ENCODE data around the gene TBC1D1. TPM values are rescaled to one million over a fixed set of nuclear protein-coding genes. Genes with fewer than 3 reads are reported as not detected.
A peak's percentile ranks its signal among the peaks of the same experiment; 100 is the strongest.

Gene TBC1D1
- total RNA-seq, 4 donors from 2014 or later, result 66.2 to 120 (median 87.9) TPM

- no peaks in the 10 kb centered on the region for H3K27me3 ChIP-seq
- no peak overlapping the region for H3K4me3 ChIP-seq
- H3K36me3 ChIP-seq, result no peaks in the 10 kb centered on the region
- TF ChIP-seq POLR2A (IDR thresholded peaks at IDR 0.05) (no peak), CTCF (IDR thresholded peaks at IDR 0.05) (no peak)
- peaks cover 0 to 44% (median 0%) of the 10 kb centered on the region in 4 donors for H3K4me1 ChIP-seq
- H3K9me3 ChIP-seq, result no peaks in the 10 kb centered on the region
- DNase-seq, result no peak
- H3K27ac ChIP-seq, result no peak overlapping the region
Measured at GRCh38 chr4:38007645-38008044, 116.8 kb downstream of the TBC1D1 start.

- TF ChIP-seq CTCF (IDR thresholded peaks at IDR 0.05), result no peak
- no peak for TF ChIP-seq POLR2A (IDR thresholded peaks at IDR 0.05)
- DNase-seq, result no peak
- Histone ChIP-seq H3K4me1 (peaks cover 0 to 44% (median 0%) of the 10 kb centered on the region in 4 donors), H3K27ac (no peak overlapping the region), H3K9me3 (no peaks in the 10 kb centered on the region), H3K27me3 (no peaks in the 10 kb centered on the region), H3K36me3 (no peaks in the 10 kb centered on the region), H3K4me3 (no peak overlapping the region)
Measured at GRCh38 chr4:38008571-38009021, 117.7 kb downstream of the TBC1D1 start.

- H3K27ac ChIP-seq, result peak overlapping the region in 1 of 4 donors; percentile 36
Measured at GRCh38 chr4:38009421-38009820, 118.5 kb downstream of the TBC1D1 start.

GRCh38 chr4:38009949-38010348, 119.1 kb downstream of the TBC1D1 start:
- TF ChIP-seq POLR2A (IDR thresholded peaks at IDR 0.05), result no peak
- no peak for TF ChIP-seq CTCF (IDR thresholded peaks at IDR 0.05)
- H3K27ac ChIP-seq, result peak overlapping the region in 2 of 4 donors; percentile 36 to 39

More at GRCh38 chr4:38009421-38009820, 118.5 kb downstream of the TBC1D1 start:
- DNase-seq, result no peak
- Histone ChIP-seq H3K4me1 (peaks cover 0 to 44% (median 0%) of the 10 kb centered on the region in 4 donors), H3K36me3 (peaks cover 0 to 2% (median 0%) of the 10 kb centered on the region in 3 donors), H3K27me3 (no peaks in the 10 kb centered on the region), H3K4me3 (no peak overlapping the region), H3K9me3 (no peaks in the 10 kb centered on the region)
- TF ChIP-seq POLR2A (IDR thresholded peaks at IDR 0.05) (no peak), CTCF (IDR thresholded peaks at IDR 0.05) (no peak)

GRCh38 chr4:38011511-38012162, 120.8 kb downstream of the TBC1D1 start:
- H3K4me3 ChIP-seq, result no peak overlapping the region
- TF ChIP-seq POLR2A (IDR thresholded peaks at IDR 0.05) (no peak), CTCF (IDR thresholded peaks at IDR 0.05) (no peak)
- no peaks in the 10 kb centered on the region for H3K27me3 ChIP-seq
- H3K4me1 ChIP-seq, result peaks cover 0 to 33% (median 0%) of the 10 kb centered on the region in 4 donors
- no peak overlapping the region for H3K27ac ChIP-seq
- H3K36me3 ChIP-seq, result peaks cover 0 to 13% (median 0%) of the 10 kb centered on the region in 3 donors
- DNase-seq, result no peak
- H3K9me3 ChIP-seq, result no peaks in the 10 kb centered on the region

More at GRCh38 chr4:38009949-38010348, 119.1 kb downstream of the TBC1D1 start:
- no peak overlapping the region for H3K4me3 ChIP-seq
- peaks cover 0 to 42% (median 0%) of the 10 kb centered on the region in 4 donors for H3K4me1 ChIP-seq
- peaks cover 0 to 7% (median 0%) of the 10 kb centered on the region in 3 donors for H3K36me3 ChIP-seq
- H3K27me3 ChIP-seq, result no peaks in the 10 kb centered on the region
- no peak for DNase-seq
- H3K9me3 ChIP-seq, result no peaks in the 10 kb centered on the region
